SU-DHL-6 (cell line): ENCODE results near the gene TMPO.

Experiments used
- H2AFZ ChIP-seq: fragments of 200-600 bp; sonication (generic); 2 replicates; pipeline ENCODE4 v1.6.1; 2014; ENCODE audit warnings: low read depth, mild to moderate bottlenecking, moderate library complexity, mixed read lengths, antibody characterized with exemption, low read length; ENCODE audit not compliant: severe bottlenecking
- H3F3A ChIP-seq: fragments of 200-600 bp; shearing (Covaris generic); 2 replicates; pipeline ENCODE4 v1.6.0; 2016; ENCODE audit warnings: antibody characterized with exemption, mild to moderate bottlenecking; ENCODE audit not compliant: insufficient read depth
- H3K27ac ChIP-seq: fragments of 200-600 bp; sonication (generic); 2 replicates; pipeline ENCODE4 v1.5.1; 2016; ENCODE audit warnings: low read depth, mild to moderate bottlenecking, low read length, moderate library complexity, mixed read lengths
- H3K27me3 ChIP-seq: fragments of 200-600 bp; sonication (generic), shearing (Covaris generic); 2 replicates; pipeline ENCODE4 v1.6.0; 2014; ENCODE audit warnings: mild to moderate bottlenecking, low read length
- H3K36me3 ChIP-seq: fragments of 200-600 bp; sonication (generic); 2 replicates; pipeline ENCODE4 v1.6.1; 2014; ENCODE audit warnings: mild to moderate bottlenecking, low read length, mixed read lengths
- H3K4me2 ChIP-seq: fragments of 300-600, 200-600 bp; shearing (Covaris generic), sonication (generic); 2 replicates; pipeline ENCODE4 v1.6.0; 2014; ENCODE audit warnings: low read length, low read depth, mild to moderate bottlenecking; ENCODE audit not compliant: poor library complexity, severe bottlenecking
- H3K4me3 ChIP-seq: fragments of 200-600 bp; sonication (generic); 2 replicates; pipeline ENCODE4 v1.5.1; 2014; ENCODE audit warnings: antibody characterized with exemption, low read length, mild to moderate bottlenecking, mixed read lengths; ENCODE audit not compliant: insufficient read depth, poor library complexity, severe bottlenecking
- H3K79me2 ChIP-seq: fragments of 200-600 bp; sonication (generic); 2 replicates; pipeline ENCODE4 v1.6.1; 2014; ENCODE audit warnings: mild to moderate bottlenecking, low read length, moderate library complexity; ENCODE audit not compliant: insufficient read depth
- H3K9ac ChIP-seq: fragments of 200-600 bp; sonication (generic); 2 replicates; pipeline ENCODE4 v1.7.0; 2014; ENCODE audit warnings: mild to moderate bottlenecking, low read length
- H3K9me2 ChIP-seq: fragments of 200-600 bp; sonication (generic); replicated peaks from 2 replicates; pipeline ENCODE4 v1.6.1; 2014; ENCODE audit warnings: low read length; ENCODE audit not compliant: insufficient read depth
- H3K9me3 ChIP-seq: fragments of 200-600 bp; sonication (generic); 2 replicates; pipeline ENCODE4 v1.6.1; 2014; ENCODE audit warnings: low read length, mixed read lengths; ENCODE audit not compliant: insufficient read depth
- H4K20me1 ChIP-seq: fragments of 200-600 bp; sonication (generic); 2 replicates; pipeline ENCODE4 v1.6.1; 2014; ENCODE audit warnings: low read depth, mild to moderate bottlenecking, antibody characterized with exemption, low read length, moderate library complexity, mixed read lengths
- CTCF ChIP-seq: fragments of 200-600 bp; sonication (generic); IDR thresholded peaks from one replicate; pipeline ENCODE4 v1.5.1; 2017; ENCODE audit warnings: antibody characterized with exemption, mild to moderate bottlenecking, low read length, moderate library complexity; ENCODE audit not compliant: insufficient read depth, poor library complexity, severe bottlenecking
- EZH2phosphoT487 ChIP-seq: fragments of 200-600 bp; sonication (generic), shearing (Covaris generic); conservative IDR thresholded peaks from 2 replicates; pipeline ENCODE4 v1.6.1; 2018; ENCODE audit warnings: mild to moderate bottlenecking, antibody characterized with exemption, low read length, moderate library complexity, mixed read lengths

TMPO gene

DNA sequence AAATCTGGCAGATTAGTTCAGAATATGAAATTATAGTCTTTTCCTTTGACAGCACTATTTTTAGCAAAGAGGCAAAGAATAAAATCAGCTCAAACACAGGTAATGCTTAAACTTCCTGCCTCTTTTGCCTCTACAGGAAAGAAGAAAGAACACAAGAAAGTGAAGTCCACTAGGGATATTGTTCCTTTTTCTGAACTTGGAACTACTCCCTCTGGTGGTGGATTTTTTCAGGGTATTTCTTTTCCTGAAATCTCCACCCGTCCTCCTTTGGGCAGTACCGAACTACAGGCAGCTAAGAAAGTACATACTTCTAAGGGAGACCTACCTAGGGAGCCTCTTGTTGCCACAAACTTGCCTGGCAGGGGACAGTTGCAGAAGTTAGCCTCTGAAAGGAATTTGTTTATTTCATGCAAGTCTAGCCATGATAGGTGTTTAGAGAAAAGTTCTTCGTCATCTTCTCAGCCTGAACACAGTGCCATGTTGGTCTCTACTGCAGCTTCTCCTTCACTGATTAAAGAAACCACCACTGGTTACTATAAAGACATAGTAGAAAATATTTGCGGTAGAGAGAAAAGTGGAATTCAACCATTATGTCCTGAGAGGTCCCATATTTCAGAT is 17.4 kb downstream of the TMPO start:
- Histone ChIP-seq H3K9me3 (no peaks in the 10 kb centered on the region), H2AFZ (no peak overlapping the region), H3K36me3 (peaks cover 89% of the 10 kb centered on the region), H3K27ac (no peak overlapping the region), H3K9me2 (no peaks in the 10 kb centered on the region), H3K9ac (no peak overlapping the region), H3K27me3 (no peaks in the 10 kb centered on the region), H3K4me2 (no peak overlapping the region), H3F3A (peaks cover 45% of the 10 kb centered on the region), H3K79me2 (peaks cover 93% of the 10 kb centered on the region), H4K20me1 (peaks cover 64% of the 10 kb centered on the region), H3K4me3 (no peak overlapping the region)
- TF ChIP-seq CTCF (peak; percentile 54), EZH2phosphoT487 (no peak)

DNA sequence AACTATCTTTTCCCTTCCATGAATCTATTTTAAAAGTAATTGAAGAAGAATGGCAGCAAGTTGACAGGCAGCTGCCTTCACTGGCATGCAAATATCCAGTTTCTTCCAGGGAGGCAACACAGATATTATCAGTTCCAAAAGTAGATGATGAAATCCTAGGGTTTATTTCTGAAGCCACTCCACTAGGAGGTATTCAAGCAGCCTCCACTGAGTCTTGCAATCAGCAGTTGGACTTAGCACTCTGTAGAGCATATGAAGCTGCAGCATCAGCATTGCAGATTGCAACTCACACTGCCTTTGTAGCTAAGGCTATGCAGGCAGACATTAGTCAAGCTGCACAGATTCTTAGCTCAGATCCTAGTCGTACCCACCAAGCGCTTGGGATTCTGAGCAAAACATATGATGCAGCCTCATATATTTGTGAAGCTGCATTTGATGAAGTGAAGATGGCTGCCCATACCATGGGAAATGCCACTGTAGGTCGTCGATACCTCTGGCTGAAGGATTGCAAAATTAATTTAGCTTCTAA is 18.4 kb downstream of the TMPO start:
- Histone ChIP-seq H3K9ac (no peak overlapping the region), H3K36me3 (peaks cover 87% of the 10 kb centered on the region), H3K9me3 (no peaks in the 10 kb centered on the region), H3K27me3 (no peaks in the 10 kb centered on the region), H3K4me2 (no peak overlapping the region), H3K9me2 (no peaks in the 10 kb centered on the region), H3K27ac (no peak overlapping the region), H2AFZ (no peak overlapping the region), H3F3A (peaks cover 43% of the 10 kb centered on the region), H3K79me2 (peaks cover 92% of the 10 kb centered on the region), H3K4me3 (no peak overlapping the region), H4K20me1 (peaks cover 58% of the 10 kb centered on the region)
- TF ChIP-seq CTCF = no peak
- TF ChIP-seq EZH2phosphoT487 = no peak

DNA sequence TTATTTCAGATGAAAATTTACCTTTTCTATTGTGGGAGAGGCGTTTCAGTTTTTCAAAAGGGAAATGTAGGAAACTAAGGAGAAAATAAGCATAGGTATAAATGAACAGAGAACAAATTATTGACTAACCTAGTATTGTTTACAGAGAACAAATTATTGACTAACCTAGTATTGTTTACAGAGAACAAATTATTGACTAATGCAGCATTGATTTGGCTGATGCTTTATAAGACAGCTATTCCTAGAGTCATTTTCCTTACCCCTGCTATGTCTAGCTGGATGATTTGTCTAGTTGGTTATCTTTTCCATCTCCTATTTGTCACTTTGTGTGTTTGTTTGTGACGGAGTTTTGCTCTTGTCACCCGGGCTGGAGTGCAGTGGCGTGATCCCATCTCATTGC is 22.6 kb downstream of the TMPO start:
- Histone ChIP-seq H3K27ac (no peak overlapping the region), H4K20me1 (peaks cover 52% of the 10 kb centered on the region), H3K9ac (no peak overlapping the region), H2AFZ (no peak overlapping the region), H3K9me3 (no peaks in the 10 kb centered on the region), H3F3A (peaks cover 40% of the 10 kb centered on the region), H3K4me3 (no peak overlapping the region), H3K27me3 (no peaks in the 10 kb centered on the region), H3K9me2 (no peaks in the 10 kb centered on the region), H3K79me2 (peaks cover 89% of the 10 kb centered on the region), H3K36me3 (peaks cover 78% of the 10 kb centered on the region), H3K4me2 (no peak overlapping the region)
- TF ChIP-seq CTCF (no peak), EZH2phosphoT487 (no peak)
